Dedifferentiated amniotic fluid mesenchymal stem cell (primary cell): ENCODE results near the gene XPO6.

ENCODE experiments used
- DNase-seq: peaks from one replicate; pipeline ENCODE4 v3.0.0-alpha.2; 2016; ENCODE audit errors: extremely low spot score

XPO6 gene

DNA sequence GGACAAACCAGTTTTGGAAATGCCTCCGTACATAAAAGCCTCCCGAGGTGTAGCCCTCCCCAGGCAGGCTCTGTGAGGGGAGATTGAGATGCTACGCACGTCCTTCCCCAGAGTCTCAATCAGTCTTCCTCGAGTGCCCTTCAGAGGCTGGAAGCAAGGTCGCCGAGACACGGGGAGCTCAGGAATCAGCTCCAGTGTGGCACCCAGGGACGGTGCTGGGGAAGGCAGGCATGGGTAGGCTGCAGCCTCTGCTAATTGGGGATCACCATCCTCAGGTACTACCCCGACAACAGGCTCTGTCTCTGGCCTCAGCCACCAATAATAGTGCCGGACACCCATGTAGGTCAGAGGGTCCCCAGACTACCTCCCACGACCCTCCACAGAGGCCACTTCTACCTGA, 120.1 kb downstream of the XPO6 start:
- no peak for DNase-seq

DNA sequence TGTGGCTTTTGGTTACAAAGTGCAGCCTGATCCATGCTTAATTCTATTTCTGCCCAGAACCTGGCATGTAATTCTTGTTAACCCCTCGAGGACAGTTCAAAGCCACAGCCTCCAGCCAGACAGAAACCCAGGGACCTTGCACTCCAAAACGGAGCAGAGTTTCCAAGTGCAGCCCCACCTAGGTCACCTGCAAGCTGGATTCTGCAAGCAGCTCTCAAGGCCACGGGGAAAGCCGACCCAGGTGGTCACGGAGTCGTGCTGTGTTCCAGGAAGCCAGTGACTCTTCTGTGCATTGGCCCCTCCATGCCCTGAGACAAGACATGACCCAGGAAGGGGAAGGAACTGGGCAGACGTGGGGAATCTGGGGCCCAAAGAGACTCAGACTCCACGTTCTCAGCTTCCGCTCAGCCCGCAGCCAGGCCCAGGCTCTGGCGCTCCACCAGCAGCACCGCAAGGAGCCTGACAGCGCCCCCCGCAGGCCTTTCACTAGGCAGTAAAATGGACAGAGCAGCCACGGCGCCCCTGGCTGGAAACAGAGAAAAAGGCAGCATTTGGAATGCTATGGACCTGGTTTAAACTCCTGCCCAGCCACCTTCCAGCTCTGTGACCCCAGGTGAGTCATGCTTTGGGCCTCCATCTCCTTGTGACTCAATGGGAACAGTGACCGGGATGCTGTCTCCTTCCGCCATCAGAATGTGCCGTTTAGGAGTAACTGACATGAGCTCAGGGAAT, 121.0 kb downstream of the XPO6 start:
- DNase-seq, result no peak

DNA sequence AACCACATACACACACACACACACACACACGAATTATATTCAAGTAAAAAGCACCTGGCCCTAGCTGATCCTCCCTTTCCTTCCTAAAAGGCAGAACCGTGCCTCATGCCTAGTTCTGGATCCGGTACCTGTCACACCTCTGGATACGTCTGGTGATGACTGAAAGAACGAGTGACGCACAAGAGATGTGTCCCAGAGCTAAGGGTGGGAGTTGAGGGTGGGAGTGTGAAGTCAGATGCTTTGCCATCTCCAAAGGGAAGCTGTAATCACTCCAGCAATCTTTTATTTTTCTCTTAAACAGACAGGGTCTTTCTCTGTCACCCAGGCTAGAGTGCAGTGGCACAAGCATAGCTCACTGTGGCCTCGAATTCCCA, 121.8 kb downstream of the XPO6 start:
- no peak for DNase-seq

DNA sequence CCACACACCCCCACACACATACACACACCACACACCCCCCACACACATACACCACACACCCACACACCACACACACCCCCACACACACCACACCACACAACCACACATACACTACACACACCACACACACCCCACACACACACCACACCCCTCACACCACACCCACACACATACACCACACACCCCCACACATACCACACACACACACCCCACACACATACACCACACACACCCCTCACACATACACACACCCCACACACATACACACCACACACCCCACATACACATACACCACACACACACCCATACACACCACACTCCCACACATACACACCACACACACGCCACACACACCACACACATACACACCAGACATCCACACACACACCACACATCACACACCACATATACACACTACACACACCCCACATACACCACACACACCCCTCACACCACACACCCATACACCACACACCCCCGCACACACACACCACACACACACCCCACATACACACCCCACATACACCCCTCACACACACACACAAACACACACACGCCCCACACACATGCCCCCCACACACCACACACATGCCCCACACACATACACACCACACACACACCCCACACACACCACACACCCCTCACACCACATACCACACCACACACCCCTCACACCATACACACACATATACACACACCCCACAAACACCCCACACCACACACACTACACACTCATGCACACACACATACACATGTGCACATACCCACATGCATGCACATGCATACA, 122.4 kb downstream of the XPO6 start:
- DNase-seq, result no peak

DNA sequence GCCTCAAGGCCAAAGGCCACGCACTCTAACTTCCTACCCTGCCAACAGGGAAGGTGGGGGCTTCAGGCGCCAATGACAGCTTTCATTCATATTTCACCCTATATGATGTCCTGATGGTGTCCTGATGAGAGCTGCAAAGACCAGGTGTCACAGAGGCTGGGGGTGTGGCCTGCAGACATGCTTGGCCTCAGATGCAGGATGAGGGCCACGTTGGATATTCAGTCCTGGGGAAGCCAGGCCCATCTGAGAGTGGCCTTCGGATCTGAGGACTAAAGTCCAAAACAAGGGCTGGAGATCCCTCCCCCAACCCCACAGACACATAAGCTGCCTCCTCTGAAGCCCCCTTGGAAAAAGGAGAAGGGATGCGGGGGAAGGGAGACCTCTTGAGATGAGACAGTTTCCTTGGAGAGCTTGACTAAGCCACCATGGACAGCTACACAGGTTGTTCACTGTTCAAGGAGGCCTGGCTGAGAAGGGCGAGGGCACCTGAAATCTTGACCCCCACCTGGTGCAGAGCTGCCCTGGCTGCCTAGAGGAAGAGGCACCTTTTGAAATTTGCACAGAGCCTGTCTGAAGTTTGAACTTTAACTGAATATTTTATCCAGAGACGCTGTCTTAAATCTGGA, 124.0 kb downstream of the XPO6 start:
- DNase-seq, result no peak

DNA sequence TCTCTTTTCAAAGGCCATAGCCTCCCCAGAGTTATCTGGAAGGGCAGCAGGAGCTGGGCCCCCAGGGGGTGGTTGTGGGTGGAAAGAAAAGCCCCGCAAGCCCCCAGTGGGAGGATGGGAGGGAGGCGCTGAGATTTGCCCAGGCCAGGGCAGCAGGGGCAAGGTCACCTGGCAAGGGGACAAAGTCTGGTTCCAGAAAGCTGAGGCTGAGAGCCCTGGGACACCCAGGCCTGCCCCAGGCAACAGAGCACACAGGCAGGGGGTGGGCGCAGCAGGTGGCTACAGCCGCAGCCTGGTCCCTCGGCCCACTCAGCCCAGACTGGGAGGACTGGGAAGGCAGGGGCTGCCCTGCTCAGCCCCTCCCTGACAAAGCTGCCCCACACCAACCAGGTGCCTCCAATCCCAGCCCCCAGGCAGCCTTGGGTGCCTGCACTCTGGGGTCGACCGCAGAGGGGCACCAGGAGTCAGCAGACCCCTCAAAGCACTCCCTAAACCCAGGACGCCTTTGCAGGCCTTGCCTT, 124.6 kb downstream of the XPO6 start:
- DNase-seq, result no peak

DNA sequence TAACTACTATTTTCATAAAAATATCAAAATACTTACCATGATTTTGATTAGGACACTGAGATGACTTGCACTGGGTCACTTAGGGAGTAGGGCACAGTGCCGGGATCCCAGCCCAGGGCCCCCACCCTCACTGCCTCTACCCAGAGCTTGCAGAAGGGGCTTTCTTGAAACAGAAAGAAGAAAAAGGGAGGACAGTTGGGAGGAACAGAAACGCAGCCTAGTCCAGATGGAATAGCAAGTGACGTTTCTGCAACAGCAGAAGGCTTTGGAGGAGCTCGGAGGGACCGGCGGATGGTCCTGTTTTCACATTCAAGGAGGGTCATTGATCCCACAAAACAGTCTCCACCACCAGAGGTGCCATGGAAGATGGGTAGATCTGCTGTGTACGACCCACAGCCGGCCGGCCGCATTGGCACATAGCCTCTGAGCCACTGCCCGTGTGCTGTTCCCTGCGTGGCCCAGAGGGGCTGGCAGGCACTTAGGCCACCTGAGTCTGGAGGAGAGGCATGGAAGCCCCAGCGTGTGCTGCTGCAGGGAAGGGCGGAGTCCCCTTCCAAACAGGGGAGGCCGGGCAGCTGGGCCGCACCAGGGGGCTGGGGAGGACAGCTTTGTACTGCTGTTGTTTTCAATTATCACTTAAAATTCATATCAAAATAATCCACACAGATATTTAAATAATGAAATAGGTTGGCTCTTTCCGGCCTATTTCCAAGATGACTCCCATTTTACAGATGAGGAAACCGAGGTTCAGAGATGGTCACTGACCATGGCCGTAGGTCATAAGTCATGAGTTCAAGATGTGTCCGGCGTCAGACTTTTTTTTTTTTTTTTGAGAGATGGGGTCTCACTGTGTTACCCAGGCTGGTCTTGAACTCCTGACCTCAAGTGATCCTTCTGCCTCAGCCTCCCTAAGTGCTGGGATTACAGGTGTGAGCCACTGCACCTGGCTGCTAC, 125.3 kb downstream of the XPO6 start:
- no peak for DNase-seq

DNA sequence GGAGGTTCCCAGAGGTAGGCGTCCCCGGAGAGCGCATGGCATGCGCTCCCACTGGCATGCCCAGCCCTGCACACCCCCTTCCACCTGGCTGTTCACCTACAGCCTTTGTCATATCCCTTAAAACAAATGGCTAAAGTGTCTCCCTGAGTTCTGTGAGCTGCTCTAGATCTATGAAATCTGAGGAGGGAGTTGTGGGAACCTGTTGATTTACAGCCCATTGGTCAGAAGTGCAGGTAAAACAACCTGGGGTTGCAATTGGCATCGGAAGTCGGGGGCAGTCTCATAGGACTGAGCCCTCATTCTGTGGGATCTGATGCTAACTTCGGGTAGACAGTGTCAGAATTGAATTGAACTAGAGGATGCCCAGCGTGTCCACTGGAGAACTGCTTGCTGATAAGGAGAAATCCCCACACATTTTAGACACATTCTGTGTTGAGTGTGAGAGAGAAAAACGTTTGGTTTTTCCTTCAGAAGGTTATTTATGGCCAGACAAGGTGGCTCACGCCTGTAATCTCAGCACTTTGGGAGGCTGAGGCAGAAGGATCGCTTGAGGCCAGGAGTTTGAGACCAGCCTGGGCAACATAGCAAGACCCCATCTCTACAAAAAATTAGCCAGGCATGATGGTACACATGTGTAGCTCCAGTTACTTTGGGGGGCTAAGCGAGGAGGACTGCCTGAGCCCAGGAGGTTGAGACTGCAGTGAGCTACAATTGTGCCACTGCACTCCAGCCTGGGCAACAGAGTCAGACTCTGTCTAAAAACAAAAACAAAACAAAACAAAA, 126.2 kb downstream of the XPO6 start:
- no peak for DNase-seq

DNA sequence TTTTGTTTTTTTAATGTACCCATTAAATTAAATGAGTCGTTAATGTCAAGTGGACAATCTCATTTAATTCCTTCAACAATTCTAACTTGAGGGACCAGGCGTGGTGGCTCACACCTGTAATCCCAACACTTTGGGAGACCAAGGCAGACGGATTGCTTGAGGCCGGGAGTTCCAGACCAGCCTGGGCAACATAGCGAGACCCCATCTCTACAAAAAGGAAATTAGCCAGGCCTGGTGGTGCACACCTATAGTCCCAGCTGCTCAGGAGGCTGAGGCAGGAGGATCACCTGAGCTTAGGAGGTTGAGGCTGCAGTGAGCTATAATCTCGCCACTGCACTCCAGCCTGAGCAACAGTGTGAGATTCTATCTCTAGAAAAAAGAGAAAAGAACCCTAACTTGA, 127.6 kb downstream of the XPO6 start:
- no peak for DNase-seq

DNA sequence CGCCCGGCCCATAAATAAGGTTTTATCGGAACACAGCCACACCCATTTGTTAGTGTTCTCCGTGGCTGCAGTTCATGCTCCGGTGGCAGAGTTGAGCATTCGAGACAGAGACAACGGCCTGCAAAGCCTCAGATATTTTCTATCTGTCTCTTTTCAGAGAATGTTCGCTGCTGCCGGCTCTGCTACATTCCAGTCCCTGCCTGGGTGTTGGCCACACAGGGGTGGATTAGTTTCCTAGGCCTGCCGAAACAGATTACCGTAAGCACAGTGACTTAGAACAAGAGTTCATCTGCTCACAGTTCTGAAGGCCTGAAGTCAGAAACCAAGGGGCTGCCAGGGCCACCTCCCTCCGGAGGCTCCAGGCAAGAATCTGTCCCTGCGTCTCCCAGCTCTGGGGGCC, 129.1 kb downstream of the XPO6 start:
- no peak for DNase-seq

DNA sequence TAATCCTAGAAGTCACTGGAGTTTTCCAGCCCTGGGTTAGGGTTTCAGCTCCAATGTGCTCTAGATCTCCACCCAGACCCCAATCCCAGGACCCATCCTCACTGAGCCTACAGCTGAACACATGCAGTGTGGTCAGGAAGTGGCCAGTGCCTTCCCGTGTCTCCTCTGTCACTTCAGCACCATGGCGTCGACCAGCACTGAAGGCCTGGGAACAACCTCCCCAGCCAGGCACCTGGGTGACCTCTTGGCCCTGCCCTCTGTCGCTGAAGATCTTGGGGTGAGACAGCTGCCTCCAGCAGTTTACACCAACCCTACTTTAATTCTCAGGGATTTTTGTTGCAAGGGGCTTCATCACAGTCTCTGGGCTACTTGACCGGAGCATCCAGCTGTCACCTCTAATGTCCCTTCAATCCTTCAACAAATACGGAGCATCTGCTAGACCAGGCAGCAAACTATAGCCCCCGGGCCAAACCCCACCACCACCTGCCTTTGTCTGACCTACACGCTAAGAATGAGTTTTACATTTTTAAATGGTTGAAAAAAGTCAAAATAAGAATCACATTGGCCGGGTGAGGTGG, 130.3 kb downstream of the XPO6 start:
- no peak for DNase-seq

DNA sequence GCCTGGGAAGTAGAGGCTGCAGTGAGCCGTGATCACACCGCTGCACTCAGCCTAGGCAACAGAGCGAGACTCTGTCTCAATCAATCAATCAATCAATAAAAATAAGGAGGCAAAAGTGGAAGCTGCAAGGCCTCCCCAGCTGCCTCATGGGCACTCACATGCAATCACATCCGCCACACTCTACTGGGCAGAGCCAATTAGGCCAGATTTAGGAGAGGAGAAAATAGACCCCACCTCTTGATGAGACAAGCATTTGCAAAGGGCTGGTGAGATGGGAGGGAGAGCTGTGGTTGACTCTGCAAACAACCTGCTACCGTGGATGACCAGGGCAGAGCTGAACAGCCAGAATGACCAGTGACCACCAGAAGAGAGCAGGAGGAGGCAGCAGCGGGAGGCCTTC, 133.5 kb downstream of the XPO6 start:
- no peak for DNase-seq

DNA sequence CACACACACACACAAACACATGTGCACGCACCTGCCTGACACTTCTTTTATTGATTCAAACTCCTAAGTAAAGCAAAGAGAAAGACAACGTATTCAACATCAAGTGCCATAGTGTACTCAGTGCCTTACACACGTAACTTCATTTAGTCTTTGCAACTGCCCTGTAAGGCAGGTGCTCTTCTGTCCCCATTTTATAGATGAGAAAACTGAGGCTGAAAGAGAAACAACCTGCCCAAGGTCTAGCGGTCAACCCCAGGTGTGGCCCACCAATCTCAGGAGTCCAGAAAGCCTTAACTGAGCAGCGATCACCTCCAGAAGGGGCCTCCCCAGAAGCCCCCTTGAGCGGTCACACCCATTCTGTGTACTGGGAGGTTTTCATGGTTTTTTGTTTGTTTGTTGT, 137.9 kb downstream of the XPO6 start:
- DNase-seq, result no peak

DNA sequence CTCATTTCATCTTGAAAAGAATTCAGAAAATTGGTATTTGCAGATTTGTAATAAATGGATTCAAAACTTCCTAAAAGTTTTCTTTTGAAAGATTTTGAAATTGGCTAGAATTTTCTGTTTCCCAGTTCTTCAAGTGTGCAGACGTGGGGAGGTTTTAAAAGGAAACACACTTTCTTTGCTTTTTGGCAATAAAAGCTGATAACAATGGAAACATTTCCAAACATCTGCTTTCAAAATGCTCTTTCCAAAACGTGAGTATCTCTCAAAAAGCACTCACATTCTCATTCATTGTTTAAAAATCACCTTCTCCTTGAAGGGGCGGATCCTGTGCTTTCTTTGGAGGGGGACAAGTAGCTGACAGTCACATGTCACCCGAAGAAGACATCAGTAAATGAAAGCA, 139.7 kb downstream of the XPO6 start:
- no peak for DNase-seq

DNA sequence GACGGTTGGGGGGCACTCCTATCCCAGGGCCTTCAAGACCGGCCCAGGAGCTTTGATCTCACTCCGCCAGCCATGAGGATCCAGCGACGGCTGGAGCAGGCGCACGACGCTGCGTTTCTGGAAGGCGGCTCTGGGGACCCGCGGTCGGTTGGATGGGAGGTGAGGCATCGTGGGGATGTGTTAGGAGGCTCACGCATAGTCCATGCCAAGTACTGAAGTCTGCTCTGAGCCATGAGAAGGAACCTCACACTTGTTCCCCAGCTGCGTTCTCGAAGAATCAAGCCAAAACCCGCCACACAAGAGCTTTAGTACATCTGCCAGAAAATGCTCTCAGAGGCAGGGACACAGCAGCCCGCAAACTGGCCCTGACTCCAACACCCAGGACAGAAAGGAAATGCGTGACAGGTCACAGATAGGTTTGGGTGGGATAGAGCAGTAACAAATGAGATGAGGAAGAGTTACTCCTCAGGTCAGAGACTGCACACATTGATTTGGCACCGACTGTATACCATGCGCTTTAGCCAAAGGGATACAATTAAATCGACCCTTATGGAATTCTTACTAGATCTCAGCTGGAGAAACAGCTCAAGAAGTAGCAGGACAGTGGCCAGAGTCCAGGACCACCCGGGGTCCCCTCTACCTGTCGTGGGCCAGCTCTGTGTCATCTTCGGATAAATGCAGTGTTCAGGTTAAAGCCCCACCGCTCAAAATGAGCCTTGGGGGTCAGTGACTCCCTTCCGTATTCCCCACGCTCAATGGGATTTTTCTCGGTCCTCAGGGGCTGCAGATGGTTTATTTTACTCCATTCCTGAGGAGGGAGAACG, 141.6 kb downstream of the XPO6 start:
- DNase-seq, result no peak

DNA sequence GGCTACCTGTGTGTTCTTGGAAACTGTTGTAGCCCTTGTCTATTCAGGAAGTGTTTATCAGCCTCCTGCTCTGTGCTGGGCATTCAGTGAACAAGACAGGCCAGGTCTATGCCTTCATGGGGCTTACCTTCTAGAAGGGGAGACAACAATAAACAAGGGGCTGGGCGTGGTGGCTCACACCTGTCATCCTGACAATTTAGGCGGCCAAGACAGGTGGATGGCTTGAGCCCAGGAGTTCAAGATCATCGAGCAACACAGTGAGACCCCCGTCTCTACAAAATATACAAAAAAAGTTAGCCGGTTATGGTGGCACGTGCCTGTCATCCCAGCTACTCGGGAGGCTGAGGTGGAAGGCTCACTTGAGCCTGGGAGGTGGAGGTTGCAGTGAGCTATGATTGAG, 142.8 kb downstream of the XPO6 start:
- no peak for DNase-seq

DNA sequence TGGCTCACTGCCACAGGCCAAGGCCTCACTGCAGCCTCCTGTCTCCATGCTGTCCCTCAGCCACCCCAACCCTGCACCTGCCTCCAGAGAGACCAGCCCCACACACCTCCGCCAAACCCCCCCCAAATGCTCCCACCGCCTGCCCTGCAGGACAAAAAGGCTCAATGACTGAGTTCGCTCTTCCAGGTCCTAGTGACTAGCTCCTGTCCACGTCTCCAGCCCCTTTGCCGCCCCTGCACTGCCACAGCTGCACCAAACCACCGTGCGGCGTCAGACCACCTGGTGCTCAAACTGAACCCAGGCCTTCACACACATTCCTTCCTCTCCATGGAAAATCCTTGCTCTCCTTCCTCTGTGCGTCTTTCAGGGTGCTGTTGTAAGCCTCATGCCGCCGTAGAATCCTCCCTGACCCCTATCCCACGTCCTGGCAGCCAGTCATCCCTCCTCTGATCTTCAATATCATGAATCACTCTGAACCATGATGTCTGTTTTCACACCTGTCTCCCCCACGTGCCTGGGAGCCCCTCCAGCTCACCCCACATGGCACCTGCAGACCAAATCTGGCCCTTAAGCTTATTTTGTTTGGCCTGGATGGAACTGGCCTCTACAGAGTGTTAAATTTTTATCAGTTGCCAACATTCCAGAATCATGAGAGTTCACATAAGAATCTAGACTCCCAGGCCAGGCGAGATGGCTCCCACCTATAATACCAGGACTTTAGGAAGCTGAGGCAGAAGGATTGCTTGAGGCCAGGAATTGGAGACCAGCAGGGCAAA, 144.0 kb downstream of the XPO6 start:
- peak; percentile 17 for DNase-seq

DNA sequence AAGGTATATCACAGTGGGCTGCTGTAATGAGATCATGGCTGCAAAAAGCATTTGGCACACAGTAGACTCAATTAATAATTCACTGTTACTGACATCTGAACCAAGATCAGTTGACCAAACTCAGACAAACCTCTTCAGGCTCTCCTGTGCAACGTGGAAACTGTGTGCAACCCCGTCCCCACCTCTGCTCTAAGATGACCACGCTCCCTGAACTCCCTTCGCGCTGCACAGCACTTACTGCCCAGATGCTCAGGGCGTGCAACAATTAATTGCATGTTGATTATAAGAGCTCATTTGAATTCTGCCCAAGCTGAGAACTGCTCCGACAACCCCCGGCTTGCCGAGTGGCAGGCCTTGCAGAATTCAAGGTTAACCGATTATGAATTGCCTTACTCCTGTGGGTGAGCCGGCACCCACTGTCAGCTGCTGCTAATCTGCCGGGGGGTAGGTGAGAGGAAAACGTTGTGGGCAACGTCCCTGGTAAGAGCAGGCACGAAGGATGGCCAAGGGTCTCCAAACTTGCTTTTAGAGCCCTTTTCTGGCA, 147.0 kb downstream of the XPO6 start:
- DNase-seq, result no peak

DNA sequence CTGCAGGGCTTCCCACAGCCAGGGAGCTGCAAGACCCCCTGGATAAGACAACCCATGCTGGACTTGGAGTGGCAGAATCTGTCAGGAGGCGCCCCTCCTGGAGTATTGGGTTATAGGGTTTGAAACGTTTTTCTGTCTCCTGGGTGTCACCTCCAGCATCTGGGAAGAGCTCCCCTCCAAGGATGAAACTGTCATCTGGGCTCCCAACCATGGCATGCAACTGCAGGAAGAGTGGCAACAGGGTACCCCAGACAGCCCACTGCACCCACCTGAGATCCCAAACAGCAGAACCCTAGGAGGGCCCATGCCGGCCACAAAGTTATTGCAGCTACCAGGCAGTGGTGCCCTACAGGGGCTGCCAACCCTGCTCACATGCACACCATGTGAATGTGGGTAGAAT, 147.6 kb downstream of the XPO6 start:
- DNase-seq, result no peak
